ENCODE data around the gene UCP2.
A peak's percentile ranks its signal among the peaks of the same experiment; 100 is the strongest.

The UCP2 gene

GRCh38 chr11:74009675-74010305 is 27.1 kb upstream of the UCP2 start:
- DNase-seq: peak; percentile 47

- DNase-seq: no peak
Observed at GRCh38 chr11:74009230-74009547, 26.5 kb upstream of the UCP2 start.

GRCh38 chr11:74008373-74009229 is 26.0 kb upstream of the UCP2 start, which contains the start of gene UCP3:
TSS of gene UCP3 (minus strand) at chr11:74009085. CDS start at chr11:74007042, 2,043 bp downstream.
- DNase-seq: peak; percentile 59

DNA sequence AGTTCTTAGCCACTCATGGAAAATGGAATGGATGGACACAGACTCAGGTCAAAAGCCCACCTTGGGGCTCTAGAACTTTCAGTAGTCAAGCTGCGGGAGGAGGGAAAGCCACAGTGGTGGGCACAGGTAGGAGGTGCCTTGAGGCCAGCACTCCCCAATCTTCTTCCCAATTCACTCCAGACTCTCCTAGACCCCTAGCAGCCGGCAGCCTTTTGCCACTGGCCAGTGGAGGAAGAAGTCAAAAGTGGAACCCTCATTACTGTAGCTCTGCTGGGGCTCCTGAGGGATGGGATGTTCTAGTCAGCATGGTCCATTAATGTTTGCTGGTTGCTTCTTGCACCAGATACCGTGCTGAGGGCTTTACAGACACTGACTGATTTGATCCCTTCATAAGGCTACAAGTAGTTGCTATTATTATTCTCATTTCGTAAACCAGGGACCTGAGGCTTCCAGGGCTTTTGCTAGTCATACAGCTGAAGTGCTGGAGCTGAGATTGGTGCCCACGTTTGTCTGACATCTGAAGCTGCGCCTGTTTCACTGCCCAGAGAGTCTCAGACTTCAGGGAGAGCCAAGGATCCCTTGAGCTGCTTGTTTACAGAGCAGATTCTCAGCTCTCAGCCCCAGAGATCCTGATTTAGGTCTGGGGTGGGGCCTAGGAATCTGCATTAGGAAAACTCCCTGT is 25.2 kb upstream of the UCP2 start:
- DNase-seq: peak; percentile 52

DNA sequence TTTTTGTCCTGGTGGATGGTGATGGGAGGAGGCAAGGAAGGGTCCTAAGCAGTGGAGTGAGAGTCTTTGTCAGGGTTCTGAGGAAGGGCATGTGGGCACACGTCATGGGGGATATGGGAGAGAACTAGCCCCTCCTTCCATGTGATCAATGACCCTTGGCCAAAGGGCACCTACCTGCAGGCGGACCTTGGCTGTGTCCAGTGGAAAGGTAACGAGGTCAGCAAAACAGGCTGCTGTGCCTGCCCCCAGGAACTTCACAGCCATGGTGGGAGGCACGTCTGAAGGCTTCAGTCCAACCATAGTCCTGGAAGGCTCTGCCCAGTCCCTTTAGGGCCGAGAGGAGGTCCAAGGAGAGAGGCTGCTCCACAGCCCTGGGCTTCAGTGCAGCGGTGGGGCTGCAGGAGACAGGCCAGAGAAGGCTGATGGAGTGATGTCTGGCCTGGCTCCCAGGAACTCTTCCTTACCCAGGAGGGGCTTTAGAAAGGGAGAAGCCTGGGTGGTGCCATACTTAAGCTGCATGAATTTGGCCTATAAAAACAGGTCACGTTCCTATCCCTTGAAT is 24.2 kb upstream of the UCP2 start:
- DNase-seq: peak; percentile 55

DNA sequence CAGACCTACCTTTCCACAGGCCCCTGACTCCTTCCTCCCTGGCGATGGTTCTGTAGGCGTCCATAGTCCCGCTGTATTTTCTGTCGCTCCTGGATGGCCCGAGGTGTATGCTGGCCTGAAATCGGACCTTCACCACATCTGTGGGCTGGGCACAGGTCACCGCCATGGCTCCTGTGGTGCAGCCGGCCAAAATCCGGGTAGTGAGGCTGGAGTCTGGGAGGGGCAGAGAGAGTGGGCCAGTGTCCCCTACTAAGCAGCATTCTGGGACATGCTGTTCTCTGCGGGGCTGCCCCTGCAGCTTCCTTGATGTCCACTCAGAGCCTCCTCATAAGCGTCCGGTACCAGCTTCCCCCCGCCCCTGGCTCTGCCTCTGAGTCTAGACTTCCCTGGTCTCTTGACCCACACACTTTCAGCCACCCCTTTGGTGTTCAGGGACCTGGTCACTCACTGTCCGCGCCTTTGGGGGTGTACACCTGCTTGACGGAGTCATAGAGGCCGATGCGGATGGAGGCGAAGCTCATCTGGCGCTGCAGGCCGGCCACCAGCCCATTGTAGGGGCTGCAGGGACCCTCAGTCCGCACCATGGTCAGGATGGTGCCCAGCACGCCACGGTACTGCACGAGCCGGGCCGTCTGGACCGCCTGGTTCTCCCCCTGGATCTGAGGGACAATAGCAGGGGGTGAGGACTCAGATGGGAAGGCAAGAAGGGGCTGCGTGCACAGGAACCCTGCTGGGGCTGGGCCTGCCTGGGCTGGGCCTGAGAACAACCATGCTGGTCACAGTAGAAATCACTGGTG is 23.3 kb upstream of the UCP2 start:
- DNase-seq: peak; percentile 57

DNA sequence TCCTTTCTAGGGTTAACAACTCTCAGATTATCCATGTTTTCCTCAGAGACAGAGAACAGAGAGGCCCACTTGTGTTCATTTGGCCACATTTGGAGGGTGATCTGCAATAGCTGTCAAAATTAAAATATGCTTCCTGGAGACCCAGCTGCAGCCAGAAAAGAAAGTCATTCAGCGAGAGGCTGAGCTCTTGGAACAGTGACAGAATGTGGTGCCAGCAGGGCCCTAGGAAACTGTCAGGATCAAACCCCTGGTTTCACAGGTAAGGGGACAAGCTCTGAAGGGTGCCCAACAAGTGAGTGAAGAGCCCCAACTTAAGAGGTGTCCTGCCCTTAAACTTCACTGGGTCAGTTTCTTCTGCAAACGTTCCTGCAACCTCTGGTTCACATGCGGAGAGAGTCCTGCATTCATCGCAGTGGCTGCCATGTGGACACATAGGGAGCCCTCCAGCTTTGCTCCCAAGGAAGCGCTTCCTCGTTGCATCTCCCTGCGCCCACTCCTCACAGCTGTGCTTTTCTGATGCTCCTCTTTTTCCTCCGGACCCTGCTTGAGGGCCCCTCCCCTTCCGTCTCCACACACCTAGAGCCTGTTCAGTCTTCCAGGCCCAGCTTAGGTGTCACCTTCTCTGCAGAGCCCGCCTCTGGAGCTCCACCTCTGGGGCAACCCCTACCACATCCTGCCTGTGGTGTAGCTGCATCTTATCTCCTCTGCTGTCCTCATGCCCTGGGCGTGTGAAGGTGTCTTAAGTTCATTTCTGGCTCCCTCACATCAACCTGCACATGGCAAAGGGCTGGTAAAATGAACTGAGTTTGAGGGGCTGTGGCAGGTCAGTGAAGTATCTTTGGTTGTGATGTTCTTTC is 22.3 kb upstream of the UCP2 start:
- peak; percentile 85 for DNase-seq

GRCh38 chr11:74004046-74004695 is 21.5 kb upstream of the UCP2 start:
- DNase-seq: peak; percentile 56

- peak; percentile 28 for DNase-seq
Observed at GRCh38 chr11:74002832-74003231, 20.2 kb upstream of the UCP2 start.

- DNase-seq: peak; percentile 51
Observed at GRCh38 chr11:74001822-74002286, 19.2 kb upstream of the UCP2 start.

DNA sequence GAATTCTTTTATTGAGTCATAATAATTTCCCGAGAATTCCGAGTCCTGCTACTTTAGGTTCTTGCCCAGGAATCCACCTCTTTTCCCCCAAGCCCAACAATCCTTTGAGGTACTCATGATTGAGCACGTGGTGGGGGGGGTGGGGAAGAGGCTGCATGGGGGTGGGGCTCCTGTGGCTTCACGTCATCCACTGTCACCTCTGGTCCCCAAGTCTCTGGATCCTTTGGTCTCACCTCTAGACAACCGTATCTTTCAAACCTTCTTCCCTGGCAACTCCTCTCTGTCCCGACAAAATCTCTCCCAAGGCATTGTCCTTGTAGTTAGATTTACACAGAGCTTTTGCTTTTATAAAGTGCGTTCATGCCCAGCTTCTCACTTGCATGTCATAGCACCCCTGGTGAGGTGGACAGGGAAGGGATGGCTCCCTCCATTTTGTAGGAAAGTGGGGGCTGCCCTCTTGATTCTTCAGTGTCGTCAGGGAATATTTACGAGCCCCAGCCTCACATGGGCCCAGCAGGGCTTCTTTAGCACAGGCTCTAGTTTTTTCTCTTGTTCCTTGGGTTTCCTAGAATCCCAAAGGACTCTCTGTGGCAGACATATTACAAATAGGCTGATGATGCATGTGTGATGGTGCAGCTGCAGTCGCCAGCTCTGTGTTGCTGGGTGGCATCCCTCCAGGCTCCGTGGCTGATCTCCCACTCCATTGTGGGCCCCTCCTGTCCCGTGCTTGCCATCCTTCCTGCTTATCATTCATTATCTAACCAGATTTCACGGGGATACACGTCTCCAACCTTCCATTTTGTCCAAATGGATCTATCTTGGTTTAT is 17.9 kb upstream of the UCP2 start:
- DNase-seq: peak; percentile 58

DNA sequence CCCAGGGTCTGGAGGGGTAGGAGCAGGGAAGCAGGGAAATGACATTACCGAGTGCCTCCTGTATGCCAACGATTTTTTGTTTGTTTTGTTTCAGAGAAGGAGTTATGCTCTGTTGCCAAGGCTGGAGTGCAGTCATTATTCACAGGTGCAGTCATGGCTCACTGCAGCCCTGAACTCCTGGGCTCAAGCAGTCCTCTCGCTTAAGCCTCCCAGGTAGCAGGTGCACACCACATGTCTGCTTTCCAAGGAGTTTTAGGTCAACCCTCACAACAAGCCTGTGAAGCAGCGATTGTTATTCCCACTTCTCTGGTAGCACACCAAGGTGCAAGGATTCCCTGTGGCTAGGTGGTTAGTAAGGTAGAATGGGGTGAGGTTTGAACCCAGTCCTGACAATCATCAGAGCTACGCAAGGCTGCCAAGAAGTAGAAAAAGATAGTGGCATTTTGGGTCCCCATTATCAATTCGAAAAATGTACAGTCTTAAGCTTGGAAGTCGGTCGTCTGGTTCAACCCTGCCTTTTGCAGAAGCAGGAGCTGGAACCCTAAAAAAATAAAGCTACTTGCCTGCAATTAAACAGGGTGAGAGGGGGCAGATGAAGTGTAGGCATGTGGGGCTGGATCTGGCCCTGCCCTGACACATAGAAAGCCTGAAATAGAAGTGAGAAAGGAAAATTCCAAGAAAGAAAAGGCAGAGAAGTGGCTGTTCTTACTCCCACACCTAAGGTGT is 17.1 kb upstream of the UCP2 start:
- DNase-seq: peak; percentile 54

GRCh38 chr11:73998846-73999575 is 16.4 kb upstream of the UCP2 start:
- DNase-seq: peak; percentile 30

GRCh38 chr11:73997120-73997770 is 14.6 kb upstream of the UCP2 start:
- peak; percentile 54 for DNase-seq

GRCh38 chr11:73996161-73996747 is 13.6 kb upstream of the UCP2 start:
- DNase-seq: peak; percentile 51

DNA sequence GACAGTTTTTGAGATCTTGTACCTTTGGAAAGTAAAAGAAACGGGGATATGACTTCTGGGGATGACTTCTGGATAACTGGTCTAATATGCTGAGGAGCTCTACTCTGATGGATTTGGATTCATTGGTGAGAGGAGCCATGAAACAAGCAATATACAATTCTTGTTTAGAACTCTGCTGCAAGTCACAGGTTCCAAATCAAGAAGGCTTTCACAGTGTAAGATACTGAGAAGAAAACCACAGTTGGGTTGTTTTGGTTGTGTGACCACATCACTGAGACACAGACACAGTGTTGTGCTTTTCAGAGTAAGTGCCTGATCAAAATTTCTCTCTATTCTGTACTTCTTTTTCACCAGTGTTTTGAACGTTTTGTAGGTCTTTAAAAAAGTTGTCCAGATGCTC is 13.1 kb upstream of the UCP2 start:
- no peak for DNase-seq

GRCh38 chr11:73995247-73995646 is 12.6 kb upstream of the UCP2 start:
- no peak for DNase-seq
